Measurements from ENCODE around the gene TFPI. TPM values are rescaled to one million over a fixed set of nuclear protein-coding genes. Genes with fewer than 3 reads are reported as not detected.

TFPI gene
- total and polyA plus RNA-seq, 10 of the 15 experiments (the other 5 are each of a cell fraction or from before 2014, with no cell fraction given), result 0.07 to 0.59 (median 0.34) TPM

- CTCF ChIA-PET, result interaction anchor here (1.2 to 2.9 kb wide), 3 partner anchors 12 to 94 kb away, joined by 4 to 19 read pairs (median 6); no protein-coding TSS in a partner anchor
- Histone ChIP-seq H3K4me3 (no peak overlapping the region), H3K9ac (ENCODE audit: control insufficient read depth, insufficient read depth, low read length) (no peak overlapping the region), H2AFZ (ENCODE audit: control insufficient read depth, low read depth, low read length) (no peak overlapping the region), H3K27ac (ENCODE audit: control insufficient read depth, insufficient read depth) (no peak overlapping the region), H3K36me3 (ENCODE audit: control insufficient read depth in 2 of 2, insufficient read depth in 2 of 2, low read length in 1 of 2) (no peaks in the 10 kb centered on the region), H3K27me3 (replicated peaks in 1 of 2; ENCODE audit: control insufficient read depth in 2 of 2, insufficient read depth in 2 of 2, low read length in 1 of 2) (no peaks in the 10 kb centered on the region), H3K4me2 (ENCODE audit: control insufficient read depth, insufficient read depth) (no peak overlapping the region), H3K4me1 (ENCODE audit: control insufficient read depth, insufficient read depth, low read length) (no peaks in the 10 kb centered on the region), H3K79me2 (ENCODE audit: control insufficient read depth, insufficient read depth, low read length) (no peaks in the 10 kb centered on the region), H4K20me1 (ENCODE audit: control insufficient read depth, insufficient read depth) (no peaks in the 10 kb centered on the region; the same call in 1 of the 2 replicates), H3K9me3 (replicated peaks; ENCODE audit: control insufficient read depth, insufficient read depth, low read length) (no peaks in the 10 kb centered on the region)
- RAD21 ChIA-PET (ENCODE audit: unreplicated experiment), result interaction anchor here (1.9 kb wide), 1 partner anchor 12 kb away, joined by 7 read pairs; no protein-coding TSS in a partner anchor
- SMC1A ChIA-PET (ENCODE audit: uncharacterized antibody, unreplicated experiment), result interaction anchor here (1.0 to 1.3 kb wide), 2 partner anchors 9 to 10 kb away, joined by 3 read pairs; no protein-coding TSS in a partner anchor
- WGBS (ENCODE audit: insufficient coverage, insufficient replicate concordance, low lambda C conversion rate, missing lambda C conversion rate), result 8% methylated on average over 1 of the region's 1 CpG
- no peak for DNase-seq (ENCODE audit: low read depth, low spot score)
- POLR2A ChIA-PET, result no interaction called here
- no TSS peak for BruUV-seq (replicated peaks)
- intact Hi-C loops (cut with micrococcal nuclease; ENCODE audit: unreplicated experiment), result no loop called here
- FAIRE-seq, result no peak
- ATAC-seq, result no peak
- in situ Hi-C loops (cut with MboI), result no loop called here
- TF ChIP-seq EED (IDR thresholded peaks at IDR 0.05; ENCODE audit: low read depth) (no peak), FOXK2 (IDR thresholded peaks at IDR 0.05) (no peak), MTA3 (IDR thresholded peaks at IDR 0.05; ENCODE audit: borderline replicate concordance, low read length) (no peak), SUZ12 (IDR thresholded peaks at IDR 0.05; ENCODE audit: unreplicated experiment) (no peak), PKNOX1 (IDR thresholded peaks at IDR 0.05) (no peak), SIN3A (IDR thresholded peaks at IDR 0.05; ENCODE audit: low read depth, low read length) (no peak), ATF7 (IDR thresholded peaks at IDR 0.05; ENCODE audit: low read depth) (no peak), EGR1 (IDR thresholded peaks at IDR 0.05; ENCODE audit: borderline replicate concordance in 1 of 2, low read depth in 2 of 2, low read length in 2 of 2) (no peak), KDM1A (IDR thresholded peaks at IDR 0.05; ENCODE audit: borderline replicate concordance) (no peak), NR2C2 (IDR thresholded peaks at IDR 0.05; ENCODE audit: borderline replicate concordance, control insufficient read depth, insufficient read length, low read depth) (no peak), PRDM15 (CRISPR knock-in tag; IDR thresholded peaks at IDR 0.05) (no peak), SMAD1 (IDR thresholded peaks at IDR 0.05; ENCODE audit: low read depth, partially characterized antibody) (no peak), SP1 (IDR thresholded peaks at IDR 0.05; ENCODE audit: low read depth, low read length) (no peak), SMC3 (IDR thresholded peaks at IDR 0.05; ENCODE audit: borderline replicate concordance, low read length) (no peak), NR2F1 (conservative IDR thresholded peaks at IDR 0.05) (no peak)
- TF ChIP-seq, protein P1, sequence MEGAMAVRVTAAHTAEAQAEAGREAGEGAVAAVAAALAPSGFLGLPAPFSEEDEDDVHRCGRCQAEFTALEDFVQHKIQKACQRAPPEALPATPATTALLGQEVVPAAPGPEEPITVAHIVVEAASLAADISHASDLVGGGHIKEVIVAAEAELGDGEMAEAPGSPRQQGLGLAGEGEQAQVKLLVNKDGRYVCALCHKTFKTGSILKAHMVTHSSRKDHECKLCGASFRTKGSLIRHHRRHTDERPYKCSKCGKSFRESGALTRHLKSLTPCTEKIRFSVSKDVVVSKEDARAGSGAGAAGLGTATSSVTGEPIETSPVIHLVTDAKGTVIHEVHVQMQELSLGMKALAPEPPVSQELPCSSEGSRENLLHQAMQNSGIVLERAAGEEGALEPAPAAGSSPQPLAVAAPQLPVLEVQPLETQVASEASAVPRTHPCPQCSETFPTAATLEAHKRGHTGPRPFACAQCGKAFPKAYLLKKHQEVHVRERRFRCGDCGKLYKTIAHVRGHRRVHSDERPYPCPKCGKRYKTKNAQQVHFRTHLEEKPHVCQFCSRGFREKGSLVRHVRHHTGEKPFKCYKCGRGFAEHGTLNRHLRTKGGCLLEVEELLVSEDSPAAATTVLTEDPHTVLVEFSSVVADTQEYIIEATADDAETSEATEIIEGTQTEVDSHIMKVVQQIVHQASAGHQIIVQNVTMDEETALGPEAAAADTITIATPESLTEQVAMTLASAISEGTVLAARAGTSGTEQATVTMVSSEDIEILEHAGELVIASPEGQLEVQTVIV (IDR thresholded peaks at IDR 0.05; ENCODE audit: borderline replicate concordance, partially characterized antibody), result no peak
- TF ChIP-seq, protein P2, sequence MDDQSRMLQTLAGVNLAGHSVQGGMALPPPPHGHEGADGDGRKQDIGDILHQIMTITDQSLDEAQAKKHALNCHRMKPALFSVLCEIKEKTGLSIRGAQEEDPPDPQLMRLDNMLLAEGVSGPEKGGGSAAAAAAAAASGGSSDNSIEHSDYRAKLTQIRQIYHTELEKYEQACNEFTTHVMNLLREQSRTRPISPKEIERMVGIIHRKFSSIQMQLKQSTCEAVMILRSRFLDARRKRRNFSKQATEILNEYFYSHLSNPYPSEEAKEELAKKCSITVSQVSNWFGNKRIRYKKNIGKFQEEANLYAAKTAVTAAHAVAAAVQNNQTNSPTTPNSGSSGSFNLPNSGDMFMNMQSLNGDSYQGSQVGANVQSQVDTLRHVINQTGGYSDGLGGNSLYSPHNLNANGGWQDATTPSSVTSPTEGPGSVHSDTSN (IDR thresholded peaks at IDR 0.05; ENCODE audit: insufficient replicate concordance, low read depth, low read length), result no peak
Observed at GRCh38 chr2:187593697-187594096, 39.5 kb upstream of the TFPI start.

All from GM12878 (cell line).